Liver (tissue), 3 donors: ENCODE data around the gene LIMA1.

Experiments
- CTCF ChIP-seq: fragments of 150-350 bp; IDR thresholded peaks from 2 replicates; pipeline ENCODE4 v1.5.1; 2017; ENCODE audit warnings: improper control_type of control experiment, low read depth, low read length; ENCODE audit not compliant: missing input control
- EGR1 ChIP-seq, 2 donors: IDR thresholded peaks; 2 replicates each; pipeline ENCODE4 v1.6.1; 2016 to 2018; ENCODE audit warnings: antibody characterized with exemption in 2 of 2, low read depth in 2 of 2
- GABPA ChIP-seq, 2 donors: IDR thresholded peaks in 1 of 2; conservative IDR thresholded peaks in 1 of 2; 2 replicates each; pipeline ENCODE4 v1.6.1; 2016; ENCODE audit warnings: antibody characterized with exemption in 2 of 2, mild to moderate bottlenecking in 1 of 2, moderate library complexity in 1 of 2
- RAD21 ChIP-seq, 2 donors: IDR thresholded peaks; 2 replicates each; pipeline ENCODE4 v1.6.1; 2016; ENCODE audit warnings: antibody characterized with exemption in 2 of 2, mild to moderate bottlenecking in 2 of 2
- REST ChIP-seq: IDR thresholded peaks from 2 replicates; pipeline ENCODE4 v1.6.1; 2016; ENCODE audit warnings: antibody characterized with exemption, mild to moderate bottlenecking
- donor health status: healthy.
- donor health status: healthy.

GRCh38 chr12:50279501-50279900, 3.8 kb downstream of the LIMA1 start:
- TF ChIP-seq CTCF (no peak), REST (no peak), RAD21 (IDR thresholded peaks at IDR 0.05) (no peak), GABPA (IDR thresholded peaks at IDR 0.05 in 1 of 2, conservative IDR thresholded peaks at IDR 0.05 in 1 of 2) (no peak), EGR1 (IDR thresholded peaks at IDR 0.05; ENCODE audit: low read depth in 2 of 2) (no peak)
